ENCODE measurements around the gene KCNH2.

GRCh38 chr7:151008511-151009323, 30.6 kb upstream of the KCNH2 start:
- TF ChIP-seq POLR2A (IDR thresholded peaks at IDR 0.05): no peak
- TF ChIP-seq CTCF (IDR thresholded peaks at IDR 0.05): peak; percentile 57 to 85 (median 75)

All from body of pancreas (tissue), 4 donors.